Measurements from ENCODE around the gene PHC2.

DNA sequence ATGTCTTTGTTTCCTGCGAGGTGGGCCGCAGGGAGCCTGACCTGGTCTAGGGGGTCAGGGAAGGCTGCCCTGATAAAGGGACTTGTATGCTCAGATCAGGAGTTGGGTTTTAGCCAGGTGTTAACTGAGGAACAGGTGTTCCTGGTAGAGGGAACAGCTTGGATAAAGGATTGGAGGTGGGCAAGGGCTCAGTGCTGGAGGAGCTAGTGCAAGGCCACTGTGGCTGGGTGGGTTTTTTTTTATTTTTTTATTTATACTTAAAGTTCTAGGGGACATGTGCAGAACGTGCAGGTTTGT, 141.1 kb downstream of the PHC2 start:
- TF ChIP-seq EP300 (IDR thresholded peaks at IDR 0.05; ENCODE audit: borderline replicate concordance) (no peak), EGR1 (IDR thresholded peaks at IDR 0.05) (no peak), TAF1 (IDR thresholded peaks at IDR 0.05; ENCODE audit: low read depth) (no peak), NFIC (IDR thresholded peaks at IDR 0.05) (no peak), TEAD4 (IDR thresholded peaks at IDR 0.05) (no peak), CEBPB (IDR thresholded peaks at IDR 0.05) (no peak)
- TF ChIP-seq, protein P1, sequence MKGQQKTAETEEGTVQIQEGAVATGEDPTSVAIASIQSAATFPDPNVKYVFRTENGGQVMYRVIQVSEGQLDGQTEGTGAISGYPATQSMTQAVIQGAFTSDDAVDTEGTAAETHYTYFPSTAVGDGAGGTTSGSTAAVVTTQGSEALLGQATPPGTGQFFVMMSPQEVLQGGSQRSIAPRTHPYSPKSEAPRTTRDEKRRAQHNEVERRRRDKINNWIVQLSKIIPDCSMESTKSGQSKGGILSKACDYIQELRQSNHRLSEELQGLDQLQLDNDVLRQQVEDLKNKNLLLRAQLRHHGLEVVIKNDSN (IDR thresholded peaks at IDR 0.05) = no peak
- TF ChIP-seq, protein P2, sequence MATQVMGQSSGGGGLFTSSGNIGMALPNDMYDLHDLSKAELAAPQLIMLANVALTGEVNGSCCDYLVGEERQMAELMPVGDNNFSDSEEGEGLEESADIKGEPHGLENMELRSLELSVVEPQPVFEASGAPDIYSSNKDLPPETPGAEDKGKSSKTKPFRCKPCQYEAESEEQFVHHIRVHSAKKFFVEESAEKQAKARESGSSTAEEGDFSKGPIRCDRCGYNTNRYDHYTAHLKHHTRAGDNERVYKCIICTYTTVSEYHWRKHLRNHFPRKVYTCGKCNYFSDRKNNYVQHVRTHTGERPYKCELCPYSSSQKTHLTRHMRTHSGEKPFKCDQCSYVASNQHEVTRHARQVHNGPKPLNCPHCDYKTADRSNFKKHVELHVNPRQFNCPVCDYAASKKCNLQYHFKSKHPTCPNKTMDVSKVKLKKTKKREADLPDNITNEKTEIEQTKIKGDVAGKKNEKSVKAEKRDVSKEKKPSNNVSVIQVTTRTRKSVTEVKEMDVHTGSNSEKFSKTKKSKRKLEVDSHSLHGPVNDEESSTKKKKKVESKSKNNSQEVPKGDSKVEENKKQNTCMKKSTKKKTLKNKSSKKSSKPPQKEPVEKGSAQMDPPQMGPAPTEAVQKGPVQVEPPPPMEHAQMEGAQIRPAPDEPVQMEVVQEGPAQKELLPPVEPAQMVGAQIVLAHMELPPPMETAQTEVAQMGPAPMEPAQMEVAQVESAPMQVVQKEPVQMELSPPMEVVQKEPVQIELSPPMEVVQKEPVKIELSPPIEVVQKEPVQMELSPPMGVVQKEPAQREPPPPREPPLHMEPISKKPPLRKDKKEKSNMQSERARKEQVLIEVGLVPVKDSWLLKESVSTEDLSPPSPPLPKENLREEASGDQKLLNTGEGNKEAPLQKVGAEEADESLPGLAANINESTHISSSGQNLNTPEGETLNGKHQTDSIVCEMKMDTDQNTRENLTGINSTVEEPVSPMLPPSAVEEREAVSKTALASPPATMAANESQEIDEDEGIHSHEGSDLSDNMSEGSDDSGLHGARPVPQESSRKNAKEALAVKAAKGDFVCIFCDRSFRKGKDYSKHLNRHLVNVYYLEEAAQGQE (IDR thresholded peaks at IDR 0.05; ENCODE audit: low read depth) = no peak
